ENCODE measurements around the gene CARHSP1.

DNA sequence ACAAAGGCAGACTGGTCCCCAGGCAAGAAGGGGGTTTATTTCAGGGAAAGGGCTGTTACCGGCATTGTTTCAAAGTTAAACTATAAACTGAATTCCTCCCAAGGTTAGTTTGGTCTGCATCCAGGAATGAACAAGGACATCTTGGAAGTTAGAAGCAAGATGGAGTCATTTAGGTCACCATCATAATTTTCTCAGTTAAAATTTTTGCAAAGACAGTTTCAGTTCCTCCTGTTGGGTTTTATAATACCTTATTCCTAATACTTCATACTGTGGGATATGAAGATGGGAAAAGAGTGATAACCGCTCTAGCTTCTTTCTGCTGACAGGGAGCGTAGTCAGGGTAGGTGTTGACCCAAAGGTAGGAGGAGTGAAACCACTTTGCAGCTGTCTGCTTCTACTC, 46.4 kb downstream of the CARHSP1 start:
- TF ChIP-seq, protein P1, sequence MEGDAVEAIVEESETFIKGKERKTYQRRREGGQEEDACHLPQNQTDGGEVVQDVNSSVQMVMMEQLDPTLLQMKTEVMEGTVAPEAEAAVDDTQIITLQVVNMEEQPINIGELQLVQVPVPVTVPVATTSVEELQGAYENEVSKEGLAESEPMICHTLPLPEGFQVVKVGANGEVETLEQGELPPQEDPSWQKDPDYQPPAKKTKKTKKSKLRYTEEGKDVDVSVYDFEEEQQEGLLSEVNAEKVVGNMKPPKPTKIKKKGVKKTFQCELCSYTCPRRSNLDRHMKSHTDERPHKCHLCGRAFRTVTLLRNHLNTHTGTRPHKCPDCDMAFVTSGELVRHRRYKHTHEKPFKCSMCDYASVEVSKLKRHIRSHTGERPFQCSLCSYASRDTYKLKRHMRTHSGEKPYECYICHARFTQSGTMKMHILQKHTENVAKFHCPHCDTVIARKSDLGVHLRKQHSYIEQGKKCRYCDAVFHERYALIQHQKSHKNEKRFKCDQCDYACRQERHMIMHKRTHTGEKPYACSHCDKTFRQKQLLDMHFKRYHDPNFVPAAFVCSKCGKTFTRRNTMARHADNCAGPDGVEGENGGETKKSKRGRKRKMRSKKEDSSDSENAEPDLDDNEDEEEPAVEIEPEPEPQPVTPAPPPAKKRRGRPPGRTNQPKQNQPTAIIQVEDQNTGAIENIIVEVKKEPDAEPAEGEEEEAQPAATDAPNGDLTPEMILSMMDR (IDR thresholded peaks at IDR 0.05), result no peak
- TF ChIP-seq POLR2A (IDR thresholded peaks at IDR 0.05), result no peak

Data from uterus (tissue), 2 donors.